Type B pancreatic cell (in vitro differentiated cells): ENCODE data around the gene C10orf90. TPM values are rescaled to one million over a fixed set of nuclear protein-coding genes. Genes with fewer than 3 reads are reported as not detected.

Source experiments
- DNase-seq: peaks from one replicate; pipeline ENCODE4 v3.0.0; 2021; ENCODE audit warnings: mixed read lengths; ENCODE audit not compliant: unreplicated experiment; ENCODE audit errors: extremely low spot score
- H3K27ac Mint-ChIP-seq: 2 replicates; pipeline ENCODE4 v1.8.0; 2021; ENCODE audit warnings: mild to moderate bottlenecking, mixed read lengths
- H3K27me3 Mint-ChIP-seq: 2 replicates; pipeline ENCODE4 v1.8.0; 2021; ENCODE audit warnings: mixed read lengths
- H3K36me3 Mint-ChIP-seq: 2 replicates; pipeline ENCODE4 v1.8.0; 2021; ENCODE audit warnings: mixed read lengths
- H3K4me1 Mint-ChIP-seq: one replicate; pipeline ENCODE4 v1.8.0; 2021; ENCODE audit warnings: mixed read lengths; ENCODE audit not compliant: unreplicated experiment
- H3K4me3 Mint-ChIP-seq: 2 replicates; pipeline ENCODE4 v1.8.0; 2021; ENCODE audit warnings: mild to moderate bottlenecking, mixed read lengths
- H3K9me3 Mint-ChIP-seq: 2 replicates; pipeline ENCODE4 v1.8.0; 2021; ENCODE audit warnings: mixed read lengths
- total RNA-seq: library from RNA; stranded (reverse); gene quantifications from 2 replicates; pipeline ENCODE4 v1.2.1, GENCODE V29; 2021; ENCODE audit warnings: low replicate concordance
- TF ChIP-seq, protein P1 (sequence below): fragments of 200-600 bp; sonication (generic); conservative IDR thresholded peaks from 2 replicates; pipeline ENCODE4 v1.5.0; 2021; ENCODE audit warnings: antibody characterized with exemption, mild to moderate bottlenecking

The C10orf90 gene
- total RNA-seq, 1 donor from 2014 or later = 1.5 TPM

DNA sequence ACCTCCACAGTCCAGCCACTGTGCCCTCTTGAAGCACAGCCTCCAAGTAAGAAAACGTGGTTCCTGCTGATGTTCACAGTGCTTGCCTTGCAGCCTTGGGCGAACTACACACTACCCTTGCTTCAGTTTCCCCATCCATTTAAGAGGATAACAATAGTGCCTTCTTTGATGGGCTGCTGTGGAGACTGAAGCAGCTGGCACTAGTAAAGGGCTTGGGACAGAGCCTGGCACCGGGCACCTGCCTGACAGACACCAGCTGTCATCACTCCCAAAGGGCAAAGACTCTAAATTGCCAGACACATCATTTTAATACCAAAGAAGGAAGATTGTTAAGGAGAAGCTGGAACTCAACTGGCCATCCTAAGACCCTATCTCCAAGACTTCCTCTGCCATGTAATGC lies 3.1 kb upstream of the C10orf90 start:
- H3K4me3 Mint-ChIP-seq = no peak overlapping the region
- peaks cover 7% of the 10 kb centered on the region for H3K9me3 Mint-ChIP-seq
- H3K4me1 Mint-ChIP-seq = peaks cover 4% of the 10 kb centered on the region
- TF ChIP-seq, protein P1, sequence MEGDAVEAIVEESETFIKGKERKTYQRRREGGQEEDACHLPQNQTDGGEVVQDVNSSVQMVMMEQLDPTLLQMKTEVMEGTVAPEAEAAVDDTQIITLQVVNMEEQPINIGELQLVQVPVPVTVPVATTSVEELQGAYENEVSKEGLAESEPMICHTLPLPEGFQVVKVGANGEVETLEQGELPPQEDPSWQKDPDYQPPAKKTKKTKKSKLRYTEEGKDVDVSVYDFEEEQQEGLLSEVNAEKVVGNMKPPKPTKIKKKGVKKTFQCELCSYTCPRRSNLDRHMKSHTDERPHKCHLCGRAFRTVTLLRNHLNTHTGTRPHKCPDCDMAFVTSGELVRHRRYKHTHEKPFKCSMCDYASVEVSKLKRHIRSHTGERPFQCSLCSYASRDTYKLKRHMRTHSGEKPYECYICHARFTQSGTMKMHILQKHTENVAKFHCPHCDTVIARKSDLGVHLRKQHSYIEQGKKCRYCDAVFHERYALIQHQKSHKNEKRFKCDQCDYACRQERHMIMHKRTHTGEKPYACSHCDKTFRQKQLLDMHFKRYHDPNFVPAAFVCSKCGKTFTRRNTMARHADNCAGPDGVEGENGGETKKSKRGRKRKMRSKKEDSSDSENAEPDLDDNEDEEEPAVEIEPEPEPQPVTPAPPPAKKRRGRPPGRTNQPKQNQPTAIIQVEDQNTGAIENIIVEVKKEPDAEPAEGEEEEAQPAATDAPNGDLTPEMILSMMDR = no peak
- H3K36me3 Mint-ChIP-seq = no peaks in the 10 kb centered on the region
- DNase-seq = no peak
- H3K27me3 Mint-ChIP-seq = peaks cover 7% of the 10 kb centered on the region
- H3K27ac Mint-ChIP-seq = no peak overlapping the region

DNA sequence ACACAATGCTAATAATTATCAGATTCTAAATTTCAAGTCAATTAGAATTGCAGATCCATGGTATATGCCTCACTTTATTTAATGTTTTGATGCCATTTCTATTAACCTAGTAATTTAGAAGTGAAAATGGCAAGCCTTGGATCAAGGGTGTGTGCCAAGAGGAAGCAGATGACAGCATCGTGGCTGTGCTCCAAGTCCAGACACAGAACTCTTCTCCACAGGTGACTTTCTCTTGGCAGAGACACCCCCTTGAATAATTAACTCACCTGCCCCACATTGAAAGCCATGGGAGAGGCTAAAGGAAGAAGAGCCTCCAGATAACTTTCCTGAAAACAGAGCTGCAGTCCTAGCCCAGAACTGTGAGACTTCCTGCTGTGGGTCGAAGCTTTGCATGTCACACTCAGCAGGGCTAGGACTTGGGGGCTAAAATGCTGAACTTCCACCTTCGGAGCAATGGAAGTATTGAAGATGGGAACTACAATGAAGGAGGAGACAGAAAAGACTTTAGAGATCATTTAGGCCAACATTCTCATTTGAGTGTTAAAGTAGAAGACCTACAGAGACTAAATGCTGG lies 996 bp upstream of the C10orf90 start:
- no peaks in the 10 kb centered on the region for H3K36me3 Mint-ChIP-seq
- no peak for DNase-seq
- peaks cover 7% of the 10 kb centered on the region for H3K27me3 Mint-ChIP-seq
- peaks cover 4% of the 10 kb centered on the region for H3K4me1 Mint-ChIP-seq
- peaks cover 7% of the 10 kb centered on the region for H3K9me3 Mint-ChIP-seq
- H3K27ac Mint-ChIP-seq = no peak overlapping the region
- H3K4me3 Mint-ChIP-seq = no peak overlapping the region
- TF ChIP-seq, protein P1 = no peak

DNA sequence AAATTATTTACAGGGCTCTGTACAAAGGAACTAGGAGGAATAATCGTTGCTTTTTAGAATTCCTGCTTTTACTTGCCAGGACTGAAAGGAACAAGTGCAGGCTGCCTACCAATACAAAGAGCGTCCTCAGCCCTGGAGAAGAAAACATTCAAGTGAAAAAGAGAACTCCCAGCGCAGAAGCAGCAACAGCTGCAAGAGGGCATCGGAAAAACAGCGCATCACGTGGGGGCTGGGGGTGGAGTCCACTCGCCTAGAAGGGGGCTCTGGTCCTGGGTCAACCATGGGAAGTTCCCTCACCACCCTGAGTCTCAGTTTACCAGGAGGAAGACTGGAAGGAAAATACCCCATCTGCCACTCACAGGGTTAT lies 385 bp upstream of the C10orf90 start:
- no peaks in the 10 kb centered on the region for H3K36me3 Mint-ChIP-seq
- H3K9me3 Mint-ChIP-seq = peaks cover 7% of the 10 kb centered on the region
- TF ChIP-seq, protein P1 = no peak
- no peak overlapping the region for H3K4me3 Mint-ChIP-seq
- H3K27me3 Mint-ChIP-seq = peaks cover 7% of the 10 kb centered on the region
- H3K4me1 Mint-ChIP-seq = peaks cover 4% of the 10 kb centered on the region
- no peak for DNase-seq
- H3K27ac Mint-ChIP-seq = no peak overlapping the region

DNA sequence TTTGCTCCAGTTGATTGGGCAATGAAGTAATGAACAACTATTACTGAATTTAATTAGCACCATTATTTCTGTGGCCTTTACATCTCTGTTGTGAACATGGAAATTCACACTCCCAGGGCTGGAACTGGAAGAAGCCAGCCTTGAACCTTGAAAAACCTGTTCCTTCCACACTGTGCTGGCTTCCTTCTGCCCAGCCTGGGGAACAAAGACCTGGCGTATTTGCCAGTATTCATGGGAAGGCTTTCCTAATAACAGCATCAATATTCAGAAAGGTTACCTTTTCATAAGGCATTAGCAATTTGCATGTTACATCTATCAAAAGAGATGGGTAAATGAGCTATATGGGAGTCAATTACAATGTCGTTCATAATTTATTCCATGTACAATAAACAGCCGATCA lies 1.3 kb downstream of the C10orf90 start:
- Mint-ChIP-seq H3K36me3 (no peaks in the 10 kb centered on the region), H3K4me1 (peaks cover 4% of the 10 kb centered on the region), H3K4me3 (no peak overlapping the region), H3K9me3 (peaks cover 7% of the 10 kb centered on the region), H3K27ac (no peak overlapping the region), H3K27me3 (peaks cover 4% of the 10 kb centered on the region)
- no peak for DNase-seq
- TF ChIP-seq, protein P1 = no peak

DNA sequence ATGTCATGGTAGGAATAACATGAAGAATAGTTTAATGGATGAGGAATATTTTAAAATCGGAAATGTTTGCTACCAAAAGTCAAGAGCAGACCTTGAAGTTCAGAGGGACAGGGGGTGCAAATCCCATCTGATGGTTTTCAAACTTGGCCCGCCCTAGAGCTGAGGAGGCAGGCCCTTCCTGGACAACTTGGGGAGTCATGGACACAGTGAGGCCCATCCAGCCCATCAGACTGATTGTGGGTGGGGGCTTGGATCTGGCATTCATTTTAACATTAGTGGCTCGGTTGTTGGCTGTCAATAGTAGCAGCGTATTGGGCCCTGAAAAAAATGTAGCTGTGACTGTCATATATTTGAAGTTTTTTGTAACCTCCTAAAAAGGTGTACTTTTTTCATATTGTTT lies 2.0 kb downstream of the C10orf90 start:
- Mint-ChIP-seq H3K4me3 (no peak overlapping the region), H3K36me3 (no peaks in the 10 kb centered on the region), H3K9me3 (peaks cover 7% of the 10 kb centered on the region), H3K27ac (no peak overlapping the region), H3K4me1 (peaks cover 4% of the 10 kb centered on the region), H3K27me3 (peaks cover 4% of the 10 kb centered on the region)
- DNase-seq = no peak
- TF ChIP-seq, protein P1 = no peak

DNA sequence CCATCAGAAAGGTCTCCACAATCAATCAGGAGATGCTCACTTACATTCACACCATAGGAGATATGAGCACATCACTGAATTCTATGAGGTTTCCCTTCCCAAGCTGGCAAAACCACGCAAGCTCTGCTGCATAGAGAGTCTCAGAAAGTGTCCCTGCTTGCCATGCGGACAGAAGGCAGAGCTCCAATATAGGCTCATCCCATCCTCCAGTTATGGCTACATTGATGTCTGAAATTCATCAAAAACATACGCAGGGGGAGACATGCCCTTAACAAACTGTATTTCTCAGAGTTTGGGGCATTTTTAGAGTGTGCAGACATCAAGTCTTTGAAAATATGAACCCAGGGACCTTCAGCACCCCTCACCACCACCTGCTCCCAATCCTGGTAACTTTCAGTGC lies 2.9 kb downstream of the C10orf90 start:
- H3K27ac Mint-ChIP-seq = no peak overlapping the region
- H3K9me3 Mint-ChIP-seq = peaks cover 7% of the 10 kb centered on the region
- peaks cover 4% of the 10 kb centered on the region for H3K27me3 Mint-ChIP-seq
- DNase-seq = no peak
- peaks cover 4% of the 10 kb centered on the region for H3K4me1 Mint-ChIP-seq
- TF ChIP-seq, protein P1 = no peak
- H3K4me3 Mint-ChIP-seq = no peak overlapping the region
- H3K36me3 Mint-ChIP-seq = no peaks in the 10 kb centered on the region
